IMR-90 (cell line): ENCODE measurements around the gene ERCC5. TPM values are rescaled to one million over a fixed set of nuclear protein-coding genes. Genes with fewer than 3 reads are reported as not detected.

Source experiments
- ATAC-seq: fragments of 200-7000 bp; cut with Tn5 transposase; 2 replicates; pipeline ENCODE4 v1.9.1; 2020; ENCODE audit warnings: low read depth, mild to moderate bottlenecking, moderate library complexity
- BruUV-seq: library from RNA; stranded (reverse); fragments of 400-500 nt; replicated peaks from 2 replicates; lab custom pipeline; 2021; lab: Mats Ljungman, UMichigan
- CTCF ChIA-PET: fragments of 300-600 bp; formaldehyde crosslinking; extraction: SDS; loops from one replicate; lab custom pipeline; 2021; ENCODE audit warnings: antibody characterized with exemption; lab: Yijun Ruan, JAX
- POLR2A ChIA-PET: fragments of 300-600 bp; sonication (Branson Sonifier 250); formaldehyde crosslinking; loops from one replicate; lab custom pipeline; 2022; ENCODE audit warnings: antibody characterized with exemption; ENCODE audit not compliant: unreplicated experiment; lab: Charles Lee
- DNase-seq: peaks from one replicate; pipeline ENCODE4 v3.0.0; 2013
- H2AFZ ChIP-seq: replicated peaks from 2 replicates; pipeline ENCODE3; 2013; ENCODE audit warnings: low read length, mild to moderate bottlenecking; ENCODE audit not compliant: poor library complexity
- H2AK5ac ChIP-seq: 2 replicates; pipeline ENCODE4 v1.6.1; 2013; ENCODE audit warnings: low read depth, low read length, inconsistent platforms
- H2AK9ac ChIP-seq: replicated peaks from 2 replicates; pipeline ENCODE3; 2013; ENCODE audit warnings: mild to moderate bottlenecking, low read depth, low read length, moderate library complexity; ENCODE audit not compliant: poor library complexity
- H2BK120ac ChIP-seq: 2 replicates; pipeline ENCODE4 v1.6.1; 2013; ENCODE audit warnings: low read depth, low read length, inconsistent platforms
- H2BK15ac ChIP-seq: 3 replicates; pipeline ENCODE4 v1.6.1; 2013; ENCODE audit warnings: low read depth, low read length, inconsistent platforms
- H2BK20ac ChIP-seq: 2 replicates; pipeline ENCODE4 v1.6.1; 2013; ENCODE audit warnings: low read depth, mild to moderate bottlenecking, inconsistent platforms, low read length, moderate library complexity
- H2BK5ac ChIP-seq: 2 replicates; pipeline ENCODE4 v1.6.1; 2013; ENCODE audit warnings: mild to moderate bottlenecking, low read depth, low read length, inconsistent platforms; ENCODE audit not compliant: poor library complexity, severe bottlenecking
- H3K14ac ChIP-seq: replicated peaks from 2 replicates; pipeline ENCODE4 v1.6.1; 2013; ENCODE audit warnings: low read depth, low read length, inconsistent platforms
- H3K18ac ChIP-seq: 2 replicates; pipeline ENCODE4 v1.6.1; 2013; ENCODE audit warnings: low read depth, low read length, control low read depth
- H3K23ac ChIP-seq: 2 replicates; pipeline ENCODE4 v1.6.1; 2013; ENCODE audit warnings: low read depth, low read length, inconsistent platforms
- H3K27ac ChIP-seq: 2 replicates; pipeline ENCODE4 v1.5.1; 2013; ENCODE audit warnings: mild to moderate bottlenecking, control low read depth, low read length; ENCODE audit not compliant: insufficient read depth
- H3K27me3 ChIP-seq: 2 replicates; pipeline ENCODE4 v1.6.1; 2013; ENCODE audit warnings: low read length; ENCODE audit not compliant: control insufficient read depth, insufficient read depth
- H3K36me3 ChIP-seq: 2 replicates; pipeline ENCODE4 v1.6.1; 2013; ENCODE audit warnings: low read length, mixed read lengths; ENCODE audit not compliant: control insufficient read depth, insufficient read depth
- H3K4ac ChIP-seq: 2 replicates; pipeline ENCODE4 v1.6.1; 2013; ENCODE audit warnings: low read depth, low read length, inconsistent platforms
- H3K4me1 ChIP-seq: 2 replicates; pipeline ENCODE4 v1.6.1; 2013; ENCODE audit warnings: low read length, mixed read lengths; ENCODE audit not compliant: control insufficient read depth, insufficient read depth
- H3K4me2 ChIP-seq: 2 replicates; pipeline ENCODE4 v1.6.1; 2013; ENCODE audit warnings: low read depth, mild to moderate bottlenecking, control low read depth, low read length, moderate library complexity
- H3K4me3 ChIP-seq: 2 replicates; pipeline ENCODE4 v1.5.1; 2013; ENCODE audit warnings: low read depth, mild to moderate bottlenecking, control low read depth, low read length, moderate library complexity; ENCODE audit not compliant: insufficient read depth
- H3K56ac ChIP-seq: 2 replicates; pipeline ENCODE4 v1.6.1; 2013; ENCODE audit warnings: low read length, inconsistent platforms; ENCODE audit not compliant: insufficient read depth; ENCODE audit errors: extremely low read depth
- H3K79me1 ChIP-seq, 2 experiments: 2 replicates each; pipeline ENCODE4 v1.6.1; 2013; ENCODE audit warnings: low read length in 2 of 2, inconsistent platforms in 1 of 2, low read depth in 1 of 2
- H3K9ac ChIP-seq: 2 replicates; pipeline ENCODE4 v1.6.1; 2013; ENCODE audit warnings: low read depth, low read length, control low read depth
- H3K9me1 ChIP-seq: 2 replicates; pipeline ENCODE4 v1.6.1; 2013; ENCODE audit warnings: low read length, inconsistent platforms; ENCODE audit not compliant: insufficient read depth
- H3K9me3 ChIP-seq: 2 replicates; pipeline ENCODE4 v1.6.1; 2013; ENCODE audit warnings: low read length; ENCODE audit not compliant: control insufficient read depth, insufficient read depth
- H4K20me1 ChIP-seq: 2 replicates; pipeline ENCODE4 v1.6.1; 2013; ENCODE audit warnings: low read length, inconsistent platforms; ENCODE audit not compliant: insufficient read depth
- H4K5ac ChIP-seq: 2 replicates; pipeline ENCODE4 v1.6.1; 2013; ENCODE audit warnings: mild to moderate bottlenecking, low read depth, low read length, control low read depth
- H4K8ac ChIP-seq, 2 experiments: 2 replicates each; pipeline ENCODE4 v1.6.1; 2013; ENCODE audit warnings: low read depth in 2 of 2, low read length in 2 of 2, control low read depth in 1 of 2, inconsistent platforms in 1 of 2
- H4K91ac ChIP-seq: 2 replicates; pipeline ENCODE4 v1.6.1; 2013; ENCODE audit warnings: low read depth, low read length, inconsistent platforms; ENCODE audit not compliant: insufficient read depth
- CEBPB ChIP-seq: IDR thresholded peaks from 2 replicates; pipeline ENCODE4 v1.6.1; 2012; ENCODE audit warnings: low read depth, low read length, improper control_type of control experiment
- CHD1 ChIP-seq: IDR thresholded peaks from 2 replicates; pipeline ENCODE4 v1.6.1; 2012; ENCODE audit warnings: low read depth, low read length, improper control_type of control experiment
- FOS ChIP-seq: fragments of 150-350 bp; IDR thresholded peaks from 2 replicates; pipeline ENCODE4 v1.6.1; 2016; ENCODE audit warnings: low read depth, low read length
- MXI1 ChIP-seq: IDR thresholded peaks from 2 replicates; pipeline ENCODE4 v1.6.1; 2012; ENCODE audit warnings: low read depth, mild to moderate bottlenecking, low read length, moderate library complexity, borderline replicate concordance
- NFE2L2 ChIP-seq: fragments of 150-350 bp; IDR thresholded peaks from 2 replicates; pipeline ENCODE4 v1.6.1; 2016; ENCODE audit warnings: low read depth, mild to moderate bottlenecking, low read length
- RFX5 ChIP-seq: IDR thresholded peaks from 2 replicates; pipeline ENCODE4 v1.8.0; 2012; ENCODE audit warnings: low read depth, mild to moderate bottlenecking, low read length, moderate library complexity
- SMC3 ChIP-seq: fragments of 150-350 bp; IDR thresholded peaks from 2 replicates; pipeline ENCODE4 v1.6.1; 2016; ENCODE audit warnings: low read depth, mild to moderate bottlenecking, antibody characterized with exemption, low read length, moderate library complexity
- WGBS, 2 experiments: methylation state at CpG; one replicate each; pipeline versions ENCODE4 v1.1.5 to v1.1.7; 2013; ENCODE audit warnings: missing lambda C conversion rate in 2 of 2; ENCODE audit not compliant: insufficient read length in 1 of 2; ENCODE audit errors: extremely low coverage in 2 of 2; 5-methylcytosine and 5-hydroxymethylcytosine counted together
- dilution Hi-C: fragments of 300-500 bp; cut with HindIII; formaldehyde crosslinking; loops from one replicate; pipeline ENCODE4 v1.14.3; 2018; ENCODE audit warnings: low sequenced_read_pairs; ENCODE audit not compliant: unreplicated experiment
- in situ Hi-C: fragments of 300-500 bp; cut with MboI; formaldehyde crosslinking; loops from 3 replicates; pipeline ENCODE4 v1.14.3; 2019; ENCODE audit warnings: low sequenced_read_pairs, inconsistent platforms, mixed read lengths
- intact Hi-C: fragments of 100-400 bp; cut with micrococcal nuclease; formaldehyde crosslinking; loops from 2 replicates; pipeline ENCODE4 v1.10.0; 2022
- polyA plus RNA-seq, 3 experiments: library from polyadenylated mRNA; depleted of rRNA; stranded (reverse); fragments of >200 nt; gene quantifications; 2 replicates each; pipeline ENCODE4 v1.2.3, GENCODE V29; 2012; ENCODE audit warnings: low replicate concordance in 1 of 3
- total RNA-seq: library from RNA; depleted of rRNA; stranded (reverse); fragments of >200 nt; gene quantifications from 2 replicates; pipeline ENCODE4 v1.2.3, GENCODE V29; 2012

The ERCC5 gene
- total and polyA plus RNA-seq, 2 of the 4 experiments (the other 2 are of a cell fraction), result 29.7 to 34.4 TPM

GRCh38 chr13:102805680-102806079 lies 40.2 kb upstream of the ERCC5 start (continued):
- TF ChIP-seq FOS, result no peak
- TF ChIP-seq MXI1, result no peak
- TF ChIP-seq SMC3, result no peak
- TF ChIP-seq NFE2L2, result no peak
- TF ChIP-seq CHD1, result no peak
- no peak for TF ChIP-seq CEBPB

GRCh38 chr13:102807699-102808098 lies 38.1 kb upstream of the ERCC5 start:
- no peak overlapping the region for H3K4me2 ChIP-seq

More at GRCh38 chr13:102807699-102808098, 38.1 kb upstream of the ERCC5 start:
- in situ Hi-C loops, result no loop called here
- Histone ChIP-seq H3K27ac (no peak overlapping the region), H2BK15ac (no peak overlapping the region), H3K23ac (no peak overlapping the region), H3K14ac (no peak overlapping the region), H2BK120ac (no peak overlapping the region), H2BK5ac (no peak overlapping the region), H3K4ac (no peak overlapping the region), H2AFZ (no peak overlapping the region), H3K4me3 (no peak overlapping the region), H4K20me1 (peaks cover 4% of the 10 kb centered on the region; the same call in 1 of the 2 replicates), H2AK5ac (no peak overlapping the region), H3K56ac (no peak overlapping the region), H3K36me3 (peaks cover 4% of the 10 kb centered on the region; the same call in 1 of the 2 replicates), H2AK9ac (no peak overlapping the region), H3K4me1 (peaks cover under 1% of the 10 kb centered on the region), H3K9me1 (0 out of 2 replicates have a peak, but pooled peaks cover 5% of the 10 kb centered on the region), H4K5ac (no peak overlapping the region), H3K27me3 (no peaks in the 10 kb centered on the region), H3K79me1 (peaks cover 23 to 37% of the 10 kb centered on the region in 2 experiments), H4K8ac (no peak overlapping the region), H4K91ac (no peak overlapping the region), H3K9ac (no peak overlapping the region), H3K9me3 (0 out of 2 replicates have a peak, but pooled peaks cover 3% of the 10 kb centered on the region), H3K18ac (no peak overlapping the region), H2BK20ac (no peak overlapping the region)
- WGBS, 2 experiments, result no CpG with 5 or more reads among the region's 3 CpGs
- no peak for ATAC-seq
- dilution Hi-C loops, result no loop called here
- intact Hi-C loops, result no loop called here
- no TSS peak for BruUV-seq
- CTCF ChIA-PET, result no interaction called here
- DNase-seq, result no peak
- POLR2A ChIA-PET, result no interaction called here
- no peak for TF ChIP-seq RFX5
